OCI-M1 (cell line): ENCODE results near the gene AMBP.
A peak's percentile ranks its signal among the peaks of the same experiment; 100 is the strongest.

Experiments used
- DNase-seq: peaks from one replicate; lab custom pipeline; 2025; lab: John Stamatoyannopoulos, UW

The AMBP gene

DNA sequence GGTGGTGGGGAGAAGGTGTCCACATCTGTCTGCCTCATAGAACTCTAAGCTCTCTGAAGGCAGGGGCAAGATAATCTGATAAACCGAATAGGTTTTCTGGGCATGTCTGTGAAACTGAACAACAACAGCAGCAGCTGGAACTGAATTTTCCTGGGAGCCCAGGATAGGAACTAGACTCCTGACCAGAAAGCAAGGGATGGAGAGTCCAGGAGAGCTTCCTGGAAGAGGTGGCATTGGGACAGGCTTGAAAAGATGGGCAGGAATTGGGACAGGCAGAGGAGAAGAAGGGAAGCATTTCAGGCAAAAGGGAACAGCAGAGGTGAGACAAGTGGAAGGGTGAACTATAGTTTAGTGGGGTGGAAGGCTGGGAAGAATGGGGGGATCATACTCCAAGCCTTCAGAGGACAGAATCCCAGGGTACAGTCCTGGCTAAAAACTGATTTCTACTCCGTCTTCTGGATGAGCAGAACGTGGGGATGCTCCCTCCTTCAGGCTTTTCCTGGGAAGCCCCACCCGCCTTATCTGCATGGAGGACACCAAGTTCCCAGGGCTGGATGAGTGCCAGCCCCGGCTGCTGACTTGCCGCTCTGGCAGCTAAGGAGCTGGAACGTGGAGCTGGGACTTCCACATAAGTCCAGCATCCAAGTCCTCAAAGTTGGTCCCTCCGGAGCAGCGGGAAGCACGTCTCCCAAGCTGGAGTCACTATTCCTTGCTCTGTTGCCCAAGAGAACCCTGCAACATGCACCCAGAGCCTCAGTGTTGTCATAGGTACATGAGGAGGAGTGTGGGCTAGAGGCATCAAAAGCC, 34.9 kb upstream of the AMBP start:
- no peak for DNase-seq

GRCh38 chr9:114112325-114112724, 34.2 kb upstream of the AMBP start:
- no peak for DNase-seq

DNA sequence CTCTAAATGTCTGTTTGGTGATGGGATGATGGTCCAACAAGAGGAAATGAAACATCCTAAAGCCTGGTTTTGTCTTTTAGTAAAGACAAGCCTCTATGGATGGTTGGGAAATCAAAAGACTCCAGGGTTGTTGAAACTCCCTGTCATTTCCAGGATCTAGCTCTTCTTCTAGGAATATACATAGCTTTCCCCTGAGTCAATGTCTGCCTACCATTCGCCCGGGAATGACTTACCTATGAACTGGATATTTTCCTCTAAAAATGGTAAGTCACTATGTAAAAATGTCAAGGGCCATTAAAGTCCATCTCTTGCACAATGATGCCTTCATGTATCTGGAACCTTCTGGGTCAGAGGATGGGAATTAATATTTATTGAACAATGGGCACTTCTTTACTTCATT, 32.1 kb upstream of the AMBP start:
- no peak for DNase-seq

- no peak for DNase-seq
Measured at GRCh38 chr9:114109124-114109523, 31.0 kb upstream of the AMBP start.

DNA sequence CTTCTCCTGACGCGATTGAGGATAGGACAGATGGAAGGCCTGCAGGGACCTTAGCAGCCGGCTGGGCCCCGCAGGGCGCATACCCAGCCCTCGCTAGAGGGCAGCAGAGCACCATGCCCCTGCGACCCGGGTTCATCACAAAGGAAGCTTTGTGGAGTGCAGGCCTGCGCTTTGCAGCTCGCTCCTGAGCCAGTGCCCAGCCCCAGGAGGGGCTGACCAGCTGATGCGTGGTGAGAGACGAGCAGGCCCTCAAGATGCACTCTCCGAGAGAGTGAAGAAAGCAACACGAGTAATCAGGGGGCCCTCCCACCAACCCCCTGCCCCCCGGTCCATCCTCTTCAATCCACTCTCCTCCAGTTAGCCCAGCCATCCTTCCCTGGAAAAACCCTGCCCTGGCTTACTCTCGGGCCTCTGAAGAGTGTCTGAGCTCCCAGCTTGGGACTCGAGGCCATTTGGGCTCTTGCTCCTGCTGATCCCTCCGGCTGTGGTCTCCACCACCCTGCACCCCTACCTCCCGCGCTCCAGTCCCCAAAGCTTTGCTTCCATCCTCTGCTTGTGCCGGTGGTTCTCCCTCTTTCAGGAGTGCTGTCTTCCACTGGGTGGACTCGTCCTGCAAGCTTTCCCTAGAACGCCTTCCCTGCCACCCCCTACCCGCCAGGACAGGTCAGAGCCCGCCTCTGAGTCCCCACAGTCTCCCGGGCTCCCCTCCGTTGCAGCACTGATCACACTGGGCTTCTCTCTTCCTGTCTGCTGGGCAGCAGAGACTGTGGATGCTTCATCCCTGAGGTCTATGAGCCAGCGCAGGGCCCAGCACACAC, 30.1 kb upstream of the AMBP start:
- peak; percentile 78 for DNase-seq

- DNase-seq, result no peak
Measured at GRCh38 chr9:114107286-114108001, 29.3 kb upstream of the AMBP start.

DNA sequence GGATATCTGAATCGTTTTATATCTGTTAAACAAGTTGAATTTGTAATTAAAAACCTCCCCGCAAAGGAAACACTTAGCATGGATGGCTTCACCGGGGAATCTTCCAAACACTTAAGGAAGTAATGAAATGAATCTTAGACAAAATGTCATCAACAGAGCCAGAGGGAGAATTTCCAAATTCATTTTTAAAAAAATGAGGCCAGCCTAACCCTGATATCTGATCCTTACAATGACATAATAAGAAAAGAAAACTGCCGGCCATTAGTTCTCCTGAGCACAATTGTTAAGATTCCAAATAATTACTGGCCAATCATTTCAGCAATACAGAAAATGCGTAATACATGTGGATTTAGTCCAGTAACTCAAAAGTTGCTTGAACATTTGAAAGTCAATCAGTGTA, 27.1 kb upstream of the AMBP start:
- DNase-seq, result no peak

DNA sequence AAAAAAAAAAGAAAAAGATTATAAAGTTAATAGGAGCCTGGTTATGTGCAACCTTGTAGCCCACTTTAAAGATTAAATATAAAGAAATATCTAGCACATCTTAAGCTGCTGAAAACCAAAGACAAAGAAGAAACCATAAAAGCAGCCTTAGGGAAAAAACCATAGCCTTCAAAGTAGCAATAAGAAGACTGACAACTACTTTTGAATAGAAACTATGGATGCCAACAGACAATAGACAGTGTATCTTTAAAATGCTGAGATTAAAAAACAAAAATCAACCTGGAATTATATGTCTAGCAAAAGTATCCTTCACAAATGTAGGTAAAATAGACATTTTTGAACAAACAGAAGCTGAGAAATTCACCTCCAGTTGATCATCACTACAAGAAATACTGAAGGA, 24.4 kb upstream of the AMBP start:
- no peak for DNase-seq

DNA sequence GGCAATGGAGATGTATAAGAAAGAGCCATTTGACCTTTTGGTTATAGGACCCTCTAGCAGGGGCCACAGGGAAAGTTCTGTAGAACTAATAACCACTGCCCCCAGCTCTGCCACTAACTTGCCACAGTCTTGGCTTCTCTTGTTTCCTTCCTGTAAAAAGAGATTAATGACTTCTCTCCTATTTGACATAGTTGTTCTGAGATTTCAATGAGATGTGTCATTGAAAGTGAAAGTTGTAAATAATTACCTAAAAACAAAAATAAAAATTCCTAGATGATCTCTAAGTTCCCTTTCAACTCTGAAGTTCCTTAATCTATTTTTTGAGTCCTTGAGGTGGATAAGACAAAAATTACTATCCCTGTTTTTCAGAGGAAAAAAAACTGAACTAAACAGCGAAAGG, 22.4 kb upstream of the AMBP start:
- no peak for DNase-seq

GRCh38 chr9:114099669-114100270, 21.7 kb upstream of the AMBP start:
- no peak for DNase-seq

GRCh38 chr9:114098936-114099668, 21.0 kb upstream of the AMBP start, which contains the start of gene KIF12:
Gene KIF12, minus strand, starts transcription at chr9:114099292. Its CDS starts 16 bp downstream, at chr9:114099276.
- no peak for DNase-seq

- DNase-seq, result no peak
Measured at GRCh38 chr9:114098021-114098935, 20.2 kb upstream of the AMBP start.

GRCh38 chr9:114097613-114098020, 19.5 kb upstream of the AMBP start:
- no peak for DNase-seq

DNA sequence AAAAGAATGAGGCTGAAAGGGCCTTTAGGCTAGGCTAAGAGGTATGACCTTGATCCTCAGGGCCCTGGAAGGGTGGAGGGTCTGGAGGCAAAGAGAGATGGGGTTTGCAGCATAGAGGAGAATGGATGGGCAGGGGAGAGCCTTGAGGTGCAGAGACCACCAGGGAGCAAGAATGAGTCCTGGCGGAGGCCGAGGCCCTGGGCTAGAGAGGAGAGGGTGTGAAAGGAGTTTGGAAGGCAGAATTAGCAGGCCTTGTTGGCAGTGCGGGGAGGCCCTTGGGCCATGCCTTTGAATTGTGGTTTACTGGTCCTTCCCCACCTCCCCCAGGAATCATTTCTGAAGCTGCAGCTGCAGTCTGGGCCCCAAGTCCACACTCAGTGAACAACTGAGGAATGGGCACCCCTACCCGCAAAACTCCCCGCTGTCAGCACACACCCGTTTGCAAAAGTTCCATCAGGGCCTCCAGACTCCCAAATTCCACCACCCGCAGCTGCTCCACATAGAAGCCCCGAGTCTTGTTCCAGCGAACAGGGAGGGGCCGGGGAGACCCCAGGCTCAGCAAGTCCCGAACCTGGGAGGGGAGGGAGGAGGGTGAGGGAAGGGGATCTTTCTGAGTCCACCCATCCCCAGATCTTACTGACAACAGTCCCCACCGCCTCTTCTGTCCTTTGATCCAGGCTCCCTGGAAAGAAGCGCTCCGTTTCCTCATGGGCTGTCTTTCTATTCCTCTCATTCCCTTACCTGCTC, 18.9 kb upstream of the AMBP start:
- DNase-seq, result no peak

DNA sequence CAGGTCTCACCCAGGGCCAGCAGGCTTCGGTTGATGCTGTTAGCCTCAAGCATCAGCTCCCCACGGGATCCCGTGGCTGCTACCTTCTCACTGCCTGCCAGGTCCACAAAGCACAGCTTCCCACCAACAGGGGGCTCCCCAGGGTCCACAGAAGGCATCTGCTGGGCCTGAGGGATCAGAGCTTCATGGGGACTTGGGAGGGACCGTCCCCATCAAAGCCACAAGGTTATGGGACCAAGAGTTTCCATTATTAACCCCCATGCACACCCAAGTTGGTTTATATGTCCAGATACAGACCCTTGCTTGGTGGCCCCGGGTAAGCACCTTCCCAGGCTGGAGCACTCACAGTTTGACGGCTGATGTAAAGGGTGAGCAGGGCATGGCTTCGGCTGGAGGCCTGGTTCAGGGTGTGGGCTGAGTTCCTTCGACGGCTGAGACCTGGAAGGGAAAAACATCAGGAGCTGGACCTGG, 18.0 kb upstream of the AMBP start:
- no peak for DNase-seq

DNA sequence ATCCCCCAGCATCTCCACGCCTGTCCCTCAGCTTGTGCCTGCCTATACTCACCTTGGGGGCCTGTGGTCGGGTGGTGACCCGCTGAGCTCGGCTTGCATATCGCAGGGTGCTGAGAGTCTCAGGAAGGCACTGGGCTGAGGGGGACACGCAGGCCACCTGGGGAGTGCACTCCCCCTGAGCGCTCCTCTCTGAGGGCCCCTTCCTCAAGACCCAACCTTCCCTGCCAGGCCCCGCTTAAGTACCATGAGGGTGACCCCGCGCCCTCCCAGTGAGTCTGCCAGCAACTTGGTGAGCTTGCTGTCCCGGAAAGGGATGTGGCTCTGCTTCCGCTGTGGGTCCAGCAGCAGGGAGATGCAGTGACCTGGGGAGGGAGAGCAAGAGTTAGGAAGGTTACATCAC, 16.9 kb upstream of the AMBP start:
- no peak for DNase-seq

- no peak for DNase-seq
Measured at GRCh38 chr9:114093761-114094505, 15.8 kb upstream of the AMBP start.

DNA sequence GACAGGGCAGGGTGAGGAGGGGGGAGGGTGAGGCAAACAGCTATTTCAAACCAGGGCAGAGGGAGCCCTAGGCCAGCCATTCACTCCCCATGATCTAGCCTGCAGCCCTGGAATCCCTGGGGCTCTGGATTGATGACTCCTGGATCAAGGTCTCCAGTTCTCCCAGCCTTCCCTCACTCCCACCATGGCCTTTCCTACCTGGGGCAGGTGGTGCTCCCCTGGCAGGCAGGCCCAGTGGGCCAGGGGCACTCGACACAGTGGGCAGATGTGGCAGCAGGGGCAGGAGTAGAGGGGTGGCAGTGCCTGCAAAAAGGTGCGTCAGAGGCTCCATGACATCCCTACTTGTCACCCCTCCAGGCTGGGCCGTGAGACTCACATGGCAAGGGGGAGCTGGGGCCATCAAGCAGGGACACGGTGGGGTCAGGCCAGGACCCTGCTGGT, 15.0 kb upstream of the AMBP start:
- no peak for DNase-seq

DNA sequence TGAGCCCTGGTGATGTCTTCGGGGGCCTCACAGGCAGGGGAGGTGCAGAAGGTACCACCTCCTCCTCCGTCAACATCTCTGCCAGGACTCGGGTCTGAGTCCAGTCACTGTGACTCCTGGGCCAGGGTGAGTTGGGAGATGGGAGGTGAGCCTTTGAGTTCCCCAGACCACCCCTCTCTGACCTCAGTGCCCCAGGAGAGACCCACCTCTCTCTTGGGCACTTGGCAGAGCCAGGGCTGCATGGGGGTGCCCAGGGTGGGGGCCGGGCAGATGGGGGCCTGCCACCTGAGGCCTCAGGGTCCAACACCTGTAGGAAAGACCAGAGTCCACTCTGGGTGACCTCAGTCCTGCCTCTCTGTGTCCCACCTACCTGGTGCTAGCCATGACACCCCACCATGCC, 14.2 kb upstream of the AMBP start:
- no peak for DNase-seq
